Nephron progenitor cell (in vitro differentiated cells): ENCODE measurements around the gene DUSP5.

ENCODE experiments used
- DNase-seq: peaks from one replicate; pipeline ENCODE4 v3.0.0; 2021
- H3K27ac Mint-ChIP-seq: 2 replicates; pipeline ENCODE4 v1.8.0; 2021; ENCODE audit warnings: mild to moderate bottlenecking, moderate library complexity, mixed read lengths
- H3K27me3 Mint-ChIP-seq: 2 replicates; pipeline ENCODE4 v1.8.0; 2021; ENCODE audit warnings: mild to moderate bottlenecking, low read depth, mixed read lengths; ENCODE audit not compliant: poor library complexity
- H3K36me3 Mint-ChIP-seq: 2 replicates; pipeline ENCODE4 v1.8.0; 2021; ENCODE audit warnings: low read depth, mixed read lengths
- H3K4me1 Mint-ChIP-seq: 2 replicates; pipeline ENCODE4 v1.8.0; 2021; ENCODE audit warnings: mixed read lengths
- H3K4me3 Mint-ChIP-seq: 2 replicates; pipeline ENCODE4 v1.8.0; 2021; ENCODE audit warnings: mild to moderate bottlenecking, moderate library complexity, mixed read lengths
- H3K9me3 Mint-ChIP-seq: 2 replicates; pipeline ENCODE4 v1.8.0; 2021; ENCODE audit warnings: mild to moderate bottlenecking, moderate library complexity, mixed read lengths
- CTCF ChIP-seq: fragments of 200-600 bp; sonication (generic); IDR thresholded peaks from 2 replicates; pipeline ENCODE4 v1.5.0; 2021; ENCODE audit warnings: antibody characterized with exemption

Gene DUSP5

GRCh38 chr10:110544958-110545537 is 47.3 kb downstream of the DUSP5 start:
- H3K27ac Mint-ChIP-seq: no peak overlapping the region

GRCh38 chr10:110546077-110546476 is 48.4 kb downstream of the DUSP5 start:
- Mint-ChIP-seq H3K27ac (no peak overlapping the region), H3K4me1 (peaks cover 13% of the 10 kb centered on the region), H3K36me3 (no peaks in the 10 kb centered on the region), H3K27me3 (peaks cover 7% of the 10 kb centered on the region), H3K9me3 (no peaks in the 10 kb centered on the region), H3K4me3 (no peak overlapping the region)
- no peak for TF ChIP-seq CTCF
- no peak for DNase-seq

More at GRCh38 chr10:110544958-110545537, 47.3 kb downstream of the DUSP5 start:
- no peak for TF ChIP-seq CTCF
- DNase-seq: no peak
- Mint-ChIP-seq H3K27me3 (peaks cover 1% of the 10 kb centered on the region), H3K9me3 (no peaks in the 10 kb centered on the region), H3K36me3 (no peaks in the 10 kb centered on the region), H3K4me3 (no peak overlapping the region), H3K4me1 (peaks cover 20% of the 10 kb centered on the region)

- H3K27ac Mint-ChIP-seq: no peak overlapping the region
- no peak for DNase-seq
- H3K4me3 Mint-ChIP-seq: no peak overlapping the region
- peaks cover 13% of the 10 kb centered on the region for H3K4me1 Mint-ChIP-seq
- no peaks in the 10 kb centered on the region for H3K36me3 Mint-ChIP-seq
- no peaks in the 10 kb centered on the region for H3K9me3 Mint-ChIP-seq
- H3K27me3 Mint-ChIP-seq: peaks cover 9% of the 10 kb centered on the region
- no peak for TF ChIP-seq CTCF
Measured at GRCh38 chr10:110546499-110547110, 48.9 kb downstream of the DUSP5 start.

- Mint-ChIP-seq H3K27ac (no peak overlapping the region), H3K4me1 (peaks cover 10% of the 10 kb centered on the region), H3K27me3 (peaks cover 9% of the 10 kb centered on the region), H3K4me3 (no peak overlapping the region), H3K36me3 (no peaks in the 10 kb centered on the region), H3K9me3 (no peaks in the 10 kb centered on the region)
- no peak for DNase-seq
- TF ChIP-seq CTCF: peak; percentile 70
Measured at GRCh38 chr10:110547139-110547761, 49.5 kb downstream of the DUSP5 start.

GRCh38 chr10:110548002-110548401 is 50.3 kb downstream of the DUSP5 start:
- peaks cover 5% of the 10 kb centered on the region for H3K9me3 Mint-ChIP-seq
- H3K27me3 Mint-ChIP-seq: peaks cover 9% of the 10 kb centered on the region
- peaks cover 9% of the 10 kb centered on the region for H3K4me1 Mint-ChIP-seq
- no peak for DNase-seq
- H3K4me3 Mint-ChIP-seq: no peak overlapping the region
- no peak overlapping the region for H3K27ac Mint-ChIP-seq
- TF ChIP-seq CTCF: no peak
- H3K36me3 Mint-ChIP-seq: no peaks in the 10 kb centered on the region
